Trophoblast cell (in vitro differentiated cells and primary cell): ENCODE measurements around the gene CASQ1.
A peak's percentile ranks its signal among the peaks of the same experiment; 100 is the strongest.

Experiments used
- DNase-seq, 2 donors: peaks; one replicate each; pipeline ENCODE4 v3.0.0-alpha.2; 2016
- H2AFZ ChIP-seq: 2 replicates; pipeline ENCODE4 v1.6.1; 2013; ENCODE audit warnings: low read length, moderate library complexity, mild to moderate bottlenecking; ENCODE audit not compliant: insufficient read depth, poor library complexity
- H2AK5ac ChIP-seq: 2 replicates; pipeline ENCODE4 v1.6.1; 2013; ENCODE audit warnings: mild to moderate bottlenecking, low read length
- H2BK120ac ChIP-seq: 2 replicates; pipeline ENCODE4 v1.6.1; 2013; ENCODE audit warnings: low read length, mild to moderate bottlenecking, moderate library complexity; ENCODE audit not compliant: insufficient read depth, poor library complexity
- H2BK12ac ChIP-seq: 2 replicates; pipeline ENCODE4 v1.6.1; 2013; ENCODE audit warnings: mild to moderate bottlenecking, low read length, moderate library complexity
- H2BK5ac ChIP-seq: 2 replicates; pipeline ENCODE4 v1.6.1; 2013; ENCODE audit warnings: low read length, low read depth, moderate library complexity, mild to moderate bottlenecking; ENCODE audit not compliant: poor library complexity
- H3K14ac ChIP-seq: 2 replicates; pipeline ENCODE4 v1.6.1; 2013; ENCODE audit warnings: mild to moderate bottlenecking, low read length
- H3K18ac ChIP-seq: 2 replicates; pipeline ENCODE4 v1.6.1; 2013; ENCODE audit warnings: mild to moderate bottlenecking, low read length
- H3K23ac ChIP-seq: 2 replicates; pipeline ENCODE4 v1.6.1; 2013; ENCODE audit warnings: low read length
- H3K27ac ChIP-seq: 2 replicates; pipeline ENCODE4 v1.5.1; 2013; ENCODE audit warnings: low read depth, mild to moderate bottlenecking, inconsistent platforms, low read length, moderate library complexity
- H3K27me3 ChIP-seq: 2 replicates; pipeline ENCODE4 v1.6.1; 2013; ENCODE audit warnings: inconsistent platforms, mild to moderate bottlenecking, low read length, moderate library complexity; ENCODE audit not compliant: insufficient read depth
- H3K36me3 ChIP-seq, 2 experiments: 1 replicate in 1 of 2; 2 replicates in 1 of 2; pipeline ENCODE4 v1.6.1; 2013; ENCODE audit warnings: low read length in 2 of 2, mild to moderate bottlenecking in 2 of 2, moderate library complexity in 1 of 2; ENCODE audit not compliant: insufficient read depth in 2 of 2, control insufficient read depth in 1 of 2
- H3K4ac ChIP-seq: 2 replicates; pipeline ENCODE4 v1.6.1; 2013; ENCODE audit warnings: low read depth, mild to moderate bottlenecking, low read length, moderate library complexity
- H3K4me1 ChIP-seq, 2 experiments: 1 replicate in 1 of 2; 2 replicates in 1 of 2; pipeline ENCODE4 v1.6.1; 2013; ENCODE audit warnings: low read length in 2 of 2, mild to moderate bottlenecking in 2 of 2, moderate library complexity in 1 of 2; ENCODE audit not compliant: insufficient read depth in 2 of 2, control insufficient read depth in 1 of 2
- H3K4me2 ChIP-seq: 2 replicates; pipeline ENCODE4 v1.6.1; 2013; ENCODE audit warnings: inconsistent platforms, mild to moderate bottlenecking, low read length, moderate library complexity
- H3K4me3 ChIP-seq: 2 replicates; pipeline ENCODE4 v1.5.1; 2013; ENCODE audit warnings: mild to moderate bottlenecking, low read depth, low read length, inconsistent platforms
- H3K79me1 ChIP-seq: one replicate; pipeline ENCODE4 v1.6.1; 2013; ENCODE audit warnings: low read length
- H3K79me2 ChIP-seq: 2 replicates; pipeline ENCODE4 v1.6.1; 2013; ENCODE audit warnings: low read length, mild to moderate bottlenecking; ENCODE audit not compliant: control insufficient read depth, insufficient read depth, poor library complexity
- H3K9ac ChIP-seq: 2 replicates; pipeline ENCODE4 v1.6.1; 2013; ENCODE audit warnings: mild to moderate bottlenecking, low read length
- H3K9me3 ChIP-seq: 2 replicates; pipeline ENCODE4 v1.6.1; 2013; ENCODE audit warnings: low read depth, mild to moderate bottlenecking, control low read depth, inconsistent platforms, low read length; ENCODE audit not compliant: insufficient read depth
- H4K12ac ChIP-seq: 2 replicates; pipeline ENCODE4 v1.6.1; 2013; ENCODE audit warnings: low read depth, mild to moderate bottlenecking, low read length, moderate library complexity
- H4K8ac ChIP-seq: 2 replicates; pipeline ENCODE4 v1.6.1; 2013; ENCODE audit warnings: low read depth, mild to moderate bottlenecking, low read length, moderate library complexity
- H4K91ac ChIP-seq: one replicate; pipeline ENCODE4 v1.6.1; 2013; ENCODE audit warnings: low read depth, mild to moderate bottlenecking, low read length, moderate library complexity
- WGBS: extraction: QIAGEN DNeasy Blood & Tissue Kit; methylation state at CpG from one replicate; pipeline ENCODE4 v1.1.7; 2013; ENCODE audit warnings: missing lambda C conversion rate; ENCODE audit not compliant: insufficient read length, insufficient coverage; ENCODE audit errors: extremely low coverage; 5-methylcytosine and 5-hydroxymethylcytosine counted together

CASQ1 gene

GRCh38 chr1:160158534-160158933 is 31.8 kb upstream of the CASQ1 start:
- Histone ChIP-seq H3K23ac (no peak overlapping the region), H4K8ac (no peak overlapping the region), H3K4ac (no peak overlapping the region), H3K9ac (no peak overlapping the region), H3K9me3 (no peaks in the 10 kb centered on the region), H3K27me3 (no peaks in the 10 kb centered on the region), H3K14ac (no peak overlapping the region), H3K79me2 (no peaks in the 10 kb centered on the region), H2BK5ac (no peak overlapping the region), H2BK12ac (no peak overlapping the region), H3K27ac (no peak overlapping the region), H4K12ac (no peak overlapping the region), H3K36me3 (no peaks in the 10 kb centered on the region), H3K79me1 (no peaks in the 10 kb centered on the region), H2AFZ (no peak overlapping the region), H3K4me3 (no peak overlapping the region), H4K91ac (no peak overlapping the region), H3K18ac (no peak overlapping the region), H3K4me2 (no peak overlapping the region), H3K4me1 (no peaks in the 10 kb centered on the region), H2BK120ac (no peak overlapping the region), H2AK5ac (no peak overlapping the region)
- no peak for DNase-seq
- WGBS = no CpG with 5 or more reads among the region's 4 CpGs

GRCh38 chr1:160159846-160160245 is 30.5 kb upstream of the CASQ1 start:
- H2AFZ ChIP-seq = no peak overlapping the region
- no peaks in the 10 kb centered on the region for H3K79me1 ChIP-seq
- no peaks in the 10 kb centered on the region for H3K9me3 ChIP-seq
- no peak overlapping the region for H3K14ac ChIP-seq
- no peak overlapping the region for H3K23ac ChIP-seq
- no peak overlapping the region for H3K27ac ChIP-seq
- H3K4ac ChIP-seq = no peak overlapping the region
- no peaks in the 10 kb centered on the region for H3K27me3 ChIP-seq
- no peak overlapping the region for H3K18ac ChIP-seq
- H3K4me2 ChIP-seq = no peak overlapping the region
- DNase-seq = no peak
- no peaks in the 10 kb centered on the region for H3K36me3 ChIP-seq
- H4K8ac ChIP-seq = no peak overlapping the region
- H2BK12ac ChIP-seq = no peak overlapping the region
- H3K4me1 ChIP-seq = no peaks in the 10 kb centered on the region
- H2BK120ac ChIP-seq = no peak overlapping the region
- H4K12ac ChIP-seq = no peak overlapping the region
- no peaks in the 10 kb centered on the region for H3K79me2 ChIP-seq
- no peak overlapping the region for H2AK5ac ChIP-seq
- H4K91ac ChIP-seq = no peak overlapping the region
- no peak overlapping the region for H3K9ac ChIP-seq
- H3K4me3 ChIP-seq = no peak overlapping the region
- no peak overlapping the region for H2BK5ac ChIP-seq

DNA sequence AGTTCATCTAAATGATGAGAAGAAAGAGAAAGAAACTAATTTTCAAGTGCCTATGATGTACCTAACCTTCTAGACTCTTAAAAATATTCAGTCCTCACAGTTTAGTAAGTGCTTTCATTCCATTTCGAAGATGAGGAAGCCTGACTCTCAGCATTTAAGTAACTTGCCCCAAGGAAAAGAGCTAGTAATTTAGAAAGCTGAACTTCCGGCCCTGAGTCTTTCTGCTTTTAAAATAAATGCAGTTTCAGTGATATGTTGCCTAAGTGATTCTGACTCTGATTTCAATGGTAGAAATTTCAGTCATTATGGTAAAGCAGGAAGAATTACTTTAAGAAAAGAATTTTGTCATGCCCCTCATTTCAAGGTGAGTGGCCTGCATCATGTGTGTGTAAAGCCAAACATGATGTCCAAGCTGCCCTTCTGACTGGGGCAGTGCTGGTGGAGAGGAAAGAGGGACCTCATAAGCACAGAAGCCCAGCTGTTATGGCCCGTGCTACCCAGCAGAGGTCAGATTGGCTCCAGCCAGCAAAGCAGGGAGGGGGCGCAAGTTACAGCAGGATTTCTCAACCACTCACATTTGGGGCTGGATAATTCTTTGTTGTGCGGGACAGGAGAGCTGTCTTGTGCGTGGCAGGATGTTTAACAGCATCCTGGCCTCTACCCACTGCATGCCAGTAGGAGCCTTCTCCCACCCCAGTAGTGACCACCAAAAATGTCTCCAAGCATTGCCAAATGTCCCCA is 28.2 kb upstream of the CASQ1 start:
- no peak overlapping the region for H3K23ac ChIP-seq

DNA sequence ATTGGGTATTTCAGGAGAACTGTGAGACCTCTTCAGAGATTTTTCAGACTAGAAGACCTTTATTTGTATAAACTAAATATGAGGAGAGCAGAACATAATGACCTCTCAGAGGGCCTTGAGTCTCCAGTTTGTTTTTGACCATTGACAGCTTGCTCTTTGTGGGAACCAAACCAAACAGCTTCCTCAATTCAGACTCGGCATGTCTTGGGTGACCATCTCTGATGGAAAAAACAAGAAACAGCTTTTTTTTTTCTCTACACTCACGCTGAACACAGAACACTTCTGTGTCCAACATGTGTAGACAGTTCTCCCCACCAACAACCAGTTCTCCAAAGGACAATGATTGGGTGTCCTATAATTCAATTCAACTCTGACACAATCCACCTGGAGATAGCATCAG is 27.4 kb upstream of the CASQ1 start:
- Histone ChIP-seq H3K79me1 (no peaks in the 10 kb centered on the region), H3K36me3 (no peaks in the 10 kb centered on the region), H3K4me3 (no peak overlapping the region), H3K9ac (no peak overlapping the region), H2BK120ac (no peak overlapping the region), H3K4me1 (no peaks in the 10 kb centered on the region), H3K27me3 (no peaks in the 10 kb centered on the region), H3K79me2 (no peaks in the 10 kb centered on the region), H3K4me2 (no peak overlapping the region), H4K8ac (no peak overlapping the region), H3K23ac (no peak overlapping the region), H3K27ac (no peak overlapping the region), H4K12ac (no peak overlapping the region), H2BK12ac (no peak overlapping the region), H2AK5ac (no peak overlapping the region), H2BK5ac (no peak overlapping the region), H2AFZ (no peak overlapping the region), H3K14ac (no peak overlapping the region), H3K4ac (no peak overlapping the region), H3K18ac (no peak overlapping the region), H4K91ac (no peak overlapping the region), H3K9me3 (no peaks in the 10 kb centered on the region)
- WGBS = no CpG with 5 or more reads among the region's 2 CpGs
- DNase-seq = no peak

More for the DNA sequence above, 28.2 kb upstream of the CASQ1 start:
- H3K9ac ChIP-seq = no peak overlapping the region
- no peak overlapping the region for H3K4ac ChIP-seq
- H4K8ac ChIP-seq = no peak overlapping the region
- no CpG with 5 or more reads among the region's 6 CpGs for WGBS
- no peak overlapping the region for H2AFZ ChIP-seq
- H3K9me3 ChIP-seq = no peaks in the 10 kb centered on the region
- H3K4me1 ChIP-seq = no peaks in the 10 kb centered on the region
- no peak overlapping the region for H3K18ac ChIP-seq
- peak in 1 of 2 donors; percentile 64 for DNase-seq
- no peak overlapping the region for H4K91ac ChIP-seq
- H4K12ac ChIP-seq = no peak overlapping the region
- no peaks in the 10 kb centered on the region for H3K79me1 ChIP-seq
- no peaks in the 10 kb centered on the region for H3K79me2 ChIP-seq
- no peak overlapping the region for H2BK120ac ChIP-seq
- H3K36me3 ChIP-seq = no peaks in the 10 kb centered on the region
- H3K27ac ChIP-seq = no peak overlapping the region
- H3K4me2 ChIP-seq = no peak overlapping the region
- H3K14ac ChIP-seq = no peak overlapping the region
- H3K27me3 ChIP-seq = no peaks in the 10 kb centered on the region
- H2AK5ac ChIP-seq = no peak overlapping the region
- H2BK5ac ChIP-seq = no peak overlapping the region
- no peak overlapping the region for H3K4me3 ChIP-seq
- H2BK12ac ChIP-seq = peak overlapping the region; percentile 15
